ENCODE data around the gene BAIAP2.

Gene BAIAP2

DNA sequence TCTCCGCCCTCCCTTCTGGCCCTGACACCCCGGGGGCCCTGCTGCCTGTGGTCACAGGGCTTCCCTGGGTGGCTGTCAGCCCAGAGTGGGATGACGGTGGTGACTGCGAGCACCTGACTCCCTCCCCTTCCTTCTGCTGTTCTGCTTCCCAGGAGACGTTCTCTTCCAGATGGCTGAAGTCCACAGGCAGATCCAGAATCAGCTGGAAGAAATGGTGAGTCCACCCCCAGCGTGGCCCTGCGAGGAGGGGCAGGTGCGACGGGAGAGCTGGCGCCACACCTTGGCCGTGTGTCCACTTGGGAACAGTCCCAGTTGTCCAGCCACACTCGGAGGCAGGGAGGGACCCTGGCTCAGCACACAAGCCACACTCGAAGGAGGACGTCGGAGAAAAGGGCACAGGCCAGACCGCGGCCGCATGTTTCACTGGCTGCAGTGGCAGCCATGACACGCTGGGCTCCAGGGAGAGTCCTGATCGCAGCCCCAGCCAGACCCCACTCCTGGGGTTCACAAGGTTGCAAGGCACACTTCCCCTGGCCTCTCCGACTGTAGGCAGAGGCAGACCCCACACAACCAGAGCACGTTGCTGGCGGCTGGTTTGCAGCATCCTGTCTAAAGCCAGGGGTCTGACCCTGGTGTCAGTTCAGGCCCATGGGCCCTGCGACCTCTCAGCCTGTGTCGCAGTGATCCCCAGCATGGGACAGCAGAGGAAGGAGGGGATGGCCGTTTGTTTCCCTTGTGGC is 49.9 kb downstream of the BAIAP2 start:
- DNase-seq (ENCODE audit: low read depth in 1 of 2, low spot score in 1 of 2), result no peak

DNA sequence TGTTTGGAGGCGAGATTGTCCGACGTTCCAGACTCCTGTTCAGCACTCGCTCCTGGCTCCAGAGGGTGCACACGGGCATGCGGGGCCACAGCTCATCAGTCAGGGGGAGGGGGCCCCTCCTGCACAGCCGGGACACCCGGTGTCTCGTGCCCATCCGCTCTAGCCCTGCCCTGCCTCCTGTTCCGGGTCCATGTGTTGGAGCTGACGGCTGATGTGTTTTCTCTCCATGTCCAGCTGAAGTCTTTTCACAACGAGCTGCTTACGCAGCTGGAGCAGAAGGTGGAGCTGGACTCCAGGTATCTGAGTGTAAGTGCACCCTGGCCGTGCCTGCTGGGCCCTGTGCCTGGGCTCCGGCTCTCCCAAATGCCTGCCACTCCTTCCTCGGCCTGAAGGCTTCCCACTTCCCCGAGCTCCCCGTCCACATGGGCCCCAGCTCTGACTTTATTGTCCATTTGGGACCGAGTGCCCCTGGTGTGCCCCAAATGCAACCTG is 50.5 kb downstream of the BAIAP2 start:
- DNase-seq (ENCODE audit: low read depth in 1 of 2, low spot score in 1 of 2), result no peak

DNA sequence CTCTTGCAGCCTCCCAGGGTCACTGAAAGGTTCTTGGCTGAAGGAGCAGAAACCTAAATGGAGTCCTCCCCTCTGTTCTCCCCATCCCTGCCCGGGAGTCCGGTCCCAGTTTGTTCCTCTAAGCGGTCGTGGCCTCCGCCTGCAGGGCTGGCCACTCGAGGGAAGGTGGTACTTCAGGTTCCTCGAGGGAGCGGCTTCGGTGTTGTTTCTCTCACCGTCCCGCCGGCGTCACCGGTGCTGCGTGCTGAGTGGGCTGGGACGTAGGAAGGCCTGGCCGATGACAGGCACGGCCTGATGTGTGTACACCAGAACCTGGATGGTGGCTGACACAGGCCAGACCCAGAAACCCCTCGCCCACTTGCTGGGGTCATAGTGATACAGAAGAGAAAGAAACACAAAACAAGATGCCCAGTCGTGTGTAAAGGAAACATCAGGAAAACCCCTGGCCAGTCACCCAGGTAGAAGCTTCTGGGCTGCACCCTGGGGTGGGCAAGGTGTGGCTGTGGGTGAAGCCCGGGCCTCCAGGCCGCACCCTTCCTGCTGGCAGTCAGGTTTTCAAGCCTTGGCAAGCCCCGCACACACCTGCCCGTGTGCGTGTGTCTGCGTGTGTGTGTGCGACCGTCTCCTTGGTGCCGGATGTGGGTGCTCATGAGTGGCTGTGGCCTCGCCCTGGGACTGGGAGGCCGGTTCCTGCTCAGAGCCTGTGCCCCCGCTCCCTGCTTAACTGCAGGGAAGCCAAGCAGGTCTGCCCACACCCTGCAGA is 52.0 kb downstream of the BAIAP2 start:
- no peak for DNase-seq (ENCODE audit: low read depth in 1 of 2, low spot score in 1 of 2)

GRCh38 chr17:81090361-81091136 is 55.6 kb downstream of the BAIAP2 start:
- DNase-seq (ENCODE audit: low read depth in 1 of 2, low spot score in 1 of 2), result no peak

DNA sequence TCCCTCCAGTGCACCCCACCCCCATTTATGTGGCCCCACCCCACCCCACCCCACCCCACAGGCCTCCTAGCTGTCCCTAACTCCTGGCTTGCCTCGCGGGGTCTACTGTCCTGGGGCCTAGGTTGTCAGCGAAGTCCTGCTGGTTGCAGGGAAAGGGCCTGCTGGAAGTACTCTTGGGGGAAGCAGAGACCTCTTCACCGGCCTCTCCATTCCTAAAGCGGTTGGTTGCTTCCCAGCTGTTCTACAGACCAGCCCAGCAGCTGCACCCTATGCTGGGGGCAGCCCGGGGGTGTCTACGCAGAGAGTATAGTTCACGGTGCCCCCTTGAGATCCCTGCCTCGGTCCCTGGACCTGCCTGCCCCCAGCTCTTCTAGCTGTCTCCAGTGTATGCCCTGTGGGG is 56.2 kb downstream of the BAIAP2 start:
- no peak for DNase-seq (ENCODE audit: low read depth in 1 of 2, low spot score in 1 of 2)

- no peak for DNase-seq (ENCODE audit: low read depth in 1 of 2, low spot score in 1 of 2)
These were observed 57.0 kb downstream of the BAIAP2 start for GRCh38 chr17:81091774-81092517.

GRCh38 chr17:81092518-81093095 is 57.7 kb downstream of the BAIAP2 start:
- DNase-seq (ENCODE audit: low read depth in 1 of 2, low spot score in 1 of 2), result no peak

DNA sequence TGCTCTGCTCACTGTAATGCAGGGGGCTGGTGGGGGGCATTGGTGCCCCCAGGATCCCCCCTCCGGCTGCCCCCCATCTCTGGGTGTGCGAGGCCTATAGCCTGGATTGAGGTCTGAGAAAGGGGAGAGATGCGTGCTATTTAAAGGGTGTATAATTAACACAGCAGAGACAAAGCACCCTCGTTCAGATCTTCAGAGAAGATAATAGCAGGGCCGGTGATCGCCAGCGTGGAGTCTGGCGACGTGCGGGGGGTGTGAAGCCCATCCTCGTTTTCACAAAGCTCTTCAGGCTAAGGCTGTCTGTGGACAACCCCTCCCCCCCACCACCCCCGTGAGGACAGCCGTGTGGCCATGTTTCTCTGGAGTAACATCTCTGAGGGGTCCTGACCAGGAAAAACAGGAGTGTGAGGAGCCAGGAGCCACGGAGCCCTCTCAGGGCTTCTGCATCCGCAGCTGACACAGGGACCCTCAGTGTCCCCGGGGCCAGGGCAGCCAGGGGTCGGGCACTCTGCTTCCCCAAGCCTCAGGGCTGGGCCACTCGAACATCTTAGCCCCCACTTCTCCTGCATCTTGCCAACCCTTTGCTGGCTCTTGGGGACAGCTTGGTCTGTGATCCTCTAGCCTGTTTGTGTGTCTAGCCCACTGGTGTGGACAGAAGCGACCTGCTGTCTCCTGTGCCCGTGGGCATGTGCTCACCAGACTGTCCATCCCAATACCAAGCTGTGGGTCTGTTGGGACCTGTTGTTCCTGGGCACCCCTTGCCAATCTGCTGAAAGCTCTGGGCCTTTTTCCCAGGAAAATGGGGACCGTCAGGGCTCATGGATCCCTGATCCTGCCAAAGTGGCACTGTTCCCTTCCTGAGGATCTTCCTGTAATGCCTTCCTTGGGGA is 58.9 kb downstream of the BAIAP2 start:
- no peak for DNase-seq (ENCODE audit: low read depth in 1 of 2, low spot score in 1 of 2)

DNA sequence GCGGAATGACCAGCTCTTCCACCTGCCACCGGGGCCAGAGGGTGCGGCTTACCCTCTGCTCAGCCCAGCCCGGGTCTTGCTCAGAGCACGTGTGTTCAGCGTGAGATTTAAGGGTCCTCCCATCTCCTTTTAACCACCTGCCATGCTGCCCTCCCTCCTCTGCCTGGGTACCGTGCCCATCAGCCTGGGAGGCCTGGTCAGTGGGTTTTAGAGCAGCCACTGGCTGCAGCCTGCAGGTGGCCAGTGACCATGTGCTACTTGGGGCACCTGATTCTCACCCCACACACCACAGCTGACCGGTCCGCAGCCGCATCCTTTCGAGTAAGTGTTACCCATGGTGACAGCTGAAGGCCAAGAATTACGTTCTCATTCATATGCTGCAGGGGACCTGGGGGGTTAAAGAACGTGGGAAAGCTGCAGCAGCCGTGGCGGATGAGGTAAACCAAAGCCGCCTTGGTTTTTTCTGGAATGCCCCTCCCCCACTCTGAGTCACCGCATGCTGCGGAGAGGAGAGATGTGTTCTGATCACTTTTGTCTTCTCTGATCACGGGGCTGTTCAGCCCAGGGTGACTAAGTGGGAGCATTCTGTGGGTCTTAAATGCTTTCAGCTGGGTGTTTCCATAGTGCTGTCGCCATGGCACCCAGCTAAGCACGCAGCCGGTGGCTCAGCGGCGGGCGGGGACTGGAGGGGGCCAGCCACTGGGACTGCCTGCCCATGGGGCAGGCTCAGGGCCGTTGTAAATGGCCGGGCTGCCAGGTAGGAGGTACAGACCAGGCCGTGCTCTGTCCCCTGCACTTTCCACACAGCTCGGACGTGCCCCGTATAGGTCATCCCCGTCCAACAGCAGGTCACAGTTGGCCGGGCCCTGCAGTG is 59.8 kb downstream of the BAIAP2 start:
- peak; percentile 66 to 73 for DNase-seq (ENCODE audit: low read depth in 1 of 2, low spot score in 1 of 2)

- no peak for DNase-seq (ENCODE audit: low read depth in 1 of 2, low spot score in 1 of 2)
These were observed 60.4 kb downstream of the BAIAP2 start for GRCh38 chr17:81095383-81095762.

GRCh38 chr17:81096741-81097133 is 61.8 kb downstream of the BAIAP2 start:
- DNase-seq (ENCODE audit: low read depth in 1 of 2, low spot score in 1 of 2), result no peak

DNA sequence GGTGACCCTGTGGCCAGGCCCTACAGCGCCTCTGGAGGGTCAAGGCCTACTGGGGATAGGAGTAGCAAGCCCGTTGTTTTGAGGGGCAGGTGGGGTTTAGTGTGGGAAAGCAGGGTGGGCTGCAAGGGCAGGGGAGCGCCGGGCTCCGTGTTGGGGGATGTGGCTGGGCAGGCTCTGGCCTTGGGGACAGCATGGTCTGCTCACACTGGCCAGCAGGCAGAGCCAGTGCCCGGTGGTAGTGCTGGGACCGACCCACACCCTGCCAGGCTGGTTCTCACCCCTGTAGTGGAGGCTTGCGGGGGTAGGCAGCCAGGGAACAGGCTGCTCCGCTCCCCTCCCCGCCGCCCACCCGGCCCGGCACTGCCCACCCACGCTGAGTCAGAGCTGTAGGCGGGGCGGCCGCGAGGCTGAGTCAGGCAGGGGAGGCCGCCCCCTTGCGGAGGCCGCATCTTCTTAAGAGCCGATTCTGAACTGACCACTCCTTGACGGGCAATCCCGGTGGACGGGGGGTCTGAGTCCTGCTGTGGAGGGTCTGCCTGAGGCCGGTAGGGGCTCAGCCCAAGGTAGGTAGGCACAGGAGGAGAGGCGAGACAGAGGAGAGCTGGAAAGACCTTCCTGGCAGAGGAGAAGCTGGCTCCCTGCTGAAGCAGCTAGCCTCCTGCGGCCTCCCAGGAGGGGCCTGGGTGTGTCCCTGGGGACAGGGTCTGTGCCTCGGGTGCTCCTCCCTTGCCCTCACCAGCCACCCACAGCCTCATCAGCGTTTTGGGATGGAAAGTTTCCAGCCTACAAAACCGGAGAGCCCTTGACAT is 62.4 kb downstream of the BAIAP2 start:
- peak; percentile 19 to 50 for DNase-seq (ENCODE audit: low read depth in 1 of 2, low spot score in 1 of 2)

DNA sequence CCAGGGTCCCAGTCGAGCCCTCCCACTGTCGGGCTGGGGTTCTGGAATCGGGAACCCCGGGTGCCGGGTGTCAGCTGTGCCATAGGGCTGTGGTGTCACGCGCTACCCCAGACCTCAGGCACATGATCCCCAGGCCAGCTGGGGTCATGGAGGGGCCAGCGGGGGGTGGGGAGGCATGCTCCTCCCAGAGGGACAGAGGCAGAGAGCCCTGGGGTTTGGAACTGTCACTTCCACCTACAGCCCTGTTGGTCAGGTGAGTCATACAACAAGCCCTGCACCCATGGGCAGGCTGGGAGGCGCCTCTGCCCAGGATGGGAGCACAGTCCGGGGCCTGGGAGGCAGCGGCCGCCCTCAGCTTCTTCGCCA is 63.0 kb downstream of the BAIAP2 start:
- no peak for DNase-seq (ENCODE audit: low read depth in 1 of 2, low spot score in 1 of 2)

- DNase-seq (ENCODE audit: low read depth in 1 of 2, low spot score in 1 of 2), result no peak
These were observed 64.9 kb downstream of the BAIAP2 start for GRCh38 chr17:81099888-81100287.

DNA sequence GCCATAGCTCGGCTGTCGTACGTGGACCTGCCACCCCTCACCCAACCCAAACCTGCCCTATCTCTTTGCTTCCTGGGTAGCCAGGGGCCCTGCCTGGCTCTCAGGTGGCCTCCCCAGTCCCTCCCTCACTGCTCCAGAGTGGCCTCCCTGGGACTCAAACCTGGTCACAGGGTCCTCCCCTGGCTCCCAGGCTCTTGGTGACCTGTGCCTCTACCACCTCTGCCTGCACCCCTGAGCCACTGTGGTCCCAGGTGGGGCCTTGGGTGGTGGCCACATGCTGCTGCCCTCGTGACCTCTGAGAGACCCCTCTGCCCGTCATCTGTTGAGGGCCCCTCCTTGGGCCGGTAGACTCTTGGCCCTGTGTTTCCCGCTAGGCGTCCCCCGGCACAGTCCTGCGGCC is 65.7 kb downstream of the BAIAP2 start:
- no peak for DNase-seq (ENCODE audit: low read depth in 1 of 2, low spot score in 1 of 2)

- DNase-seq (ENCODE audit: low read depth in 1 of 2, low spot score in 1 of 2), result peak; percentile 83 to 85
These were observed 66.8 kb downstream of the BAIAP2 start for GRCh38 chr17:81101614-81102306.

GRCh38 chr17:81102352-81102751 is 67.4 kb downstream of the BAIAP2 start:
- DNase-seq (ENCODE audit: low read depth in 1 of 2, low spot score in 1 of 2), result no peak
